ENCODE data around the gene P2RY2. TPM values are rescaled to one million over a fixed set of nuclear protein-coding genes. Genes with fewer than 3 reads are reported as not detected.
A peak's percentile ranks its signal among the peaks of the same experiment; 100 is the strongest.

The P2RY2 gene
- total and polyA plus RNA-seq, 9 of the 15 experiments (the other 6 are each of a cell fraction or from before 2014, with no cell fraction given) = not detected

DNA sequence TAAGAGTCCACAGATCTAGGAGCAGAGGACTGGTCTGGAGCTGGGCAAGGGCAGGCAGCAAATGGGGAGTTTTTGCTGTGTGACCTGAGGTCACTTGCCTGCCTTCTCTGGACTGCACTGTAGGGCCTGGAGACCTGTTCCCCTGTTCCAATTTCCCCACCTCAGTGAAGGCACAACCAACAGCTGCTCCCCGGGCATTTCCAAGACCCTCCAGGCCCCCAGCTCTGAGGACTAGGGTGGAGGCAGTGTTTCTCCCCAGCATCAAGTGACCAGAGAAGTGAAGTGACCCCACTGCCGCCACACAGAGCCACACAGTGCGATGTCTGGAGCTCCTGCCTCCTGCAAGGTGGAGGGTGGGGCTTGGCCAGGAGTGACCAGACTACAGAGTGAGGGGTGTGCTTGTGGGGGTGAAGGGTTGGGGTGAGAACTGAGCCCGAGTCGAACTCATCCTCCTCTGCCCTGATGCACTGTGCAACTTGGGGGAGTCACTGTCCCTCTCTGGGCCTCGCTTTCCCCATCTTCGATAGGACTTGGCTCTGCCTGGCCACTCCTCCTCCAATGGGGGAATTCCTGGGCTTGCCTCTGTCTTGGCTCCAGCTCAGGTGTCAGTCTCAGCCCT is 21.6 kb downstream of the P2RY2 start (continued):
- TF ChIP-seq RBM25 (IDR thresholded peaks at IDR 0.05; ENCODE audit: low read depth, low read length, severe bottlenecking) (peak; percentile 54), NRF1 (conservative IDR thresholded peaks at IDR 0.05 in 1 of 2, IDR thresholded peaks at IDR 0.05 in 1 of 2) (no peak), NFIC (IDR thresholded peaks at IDR 0.05) (no peak), ZFP36 (IDR thresholded peaks at IDR 0.05; ENCODE audit: low read depth, low read length, partially characterized antibody) (peak; percentile 63), ARHGAP35 (IDR thresholded peaks at IDR 0.05; ENCODE audit: partially characterized antibody) (no peak), SMARCA5 (IDR thresholded peaks at IDR 0.05) (peak; percentile 94), KLF1 (tag; IDR thresholded peaks at IDR 0.05) (no peak)
- TF ChIP-seq, protein P1, sequence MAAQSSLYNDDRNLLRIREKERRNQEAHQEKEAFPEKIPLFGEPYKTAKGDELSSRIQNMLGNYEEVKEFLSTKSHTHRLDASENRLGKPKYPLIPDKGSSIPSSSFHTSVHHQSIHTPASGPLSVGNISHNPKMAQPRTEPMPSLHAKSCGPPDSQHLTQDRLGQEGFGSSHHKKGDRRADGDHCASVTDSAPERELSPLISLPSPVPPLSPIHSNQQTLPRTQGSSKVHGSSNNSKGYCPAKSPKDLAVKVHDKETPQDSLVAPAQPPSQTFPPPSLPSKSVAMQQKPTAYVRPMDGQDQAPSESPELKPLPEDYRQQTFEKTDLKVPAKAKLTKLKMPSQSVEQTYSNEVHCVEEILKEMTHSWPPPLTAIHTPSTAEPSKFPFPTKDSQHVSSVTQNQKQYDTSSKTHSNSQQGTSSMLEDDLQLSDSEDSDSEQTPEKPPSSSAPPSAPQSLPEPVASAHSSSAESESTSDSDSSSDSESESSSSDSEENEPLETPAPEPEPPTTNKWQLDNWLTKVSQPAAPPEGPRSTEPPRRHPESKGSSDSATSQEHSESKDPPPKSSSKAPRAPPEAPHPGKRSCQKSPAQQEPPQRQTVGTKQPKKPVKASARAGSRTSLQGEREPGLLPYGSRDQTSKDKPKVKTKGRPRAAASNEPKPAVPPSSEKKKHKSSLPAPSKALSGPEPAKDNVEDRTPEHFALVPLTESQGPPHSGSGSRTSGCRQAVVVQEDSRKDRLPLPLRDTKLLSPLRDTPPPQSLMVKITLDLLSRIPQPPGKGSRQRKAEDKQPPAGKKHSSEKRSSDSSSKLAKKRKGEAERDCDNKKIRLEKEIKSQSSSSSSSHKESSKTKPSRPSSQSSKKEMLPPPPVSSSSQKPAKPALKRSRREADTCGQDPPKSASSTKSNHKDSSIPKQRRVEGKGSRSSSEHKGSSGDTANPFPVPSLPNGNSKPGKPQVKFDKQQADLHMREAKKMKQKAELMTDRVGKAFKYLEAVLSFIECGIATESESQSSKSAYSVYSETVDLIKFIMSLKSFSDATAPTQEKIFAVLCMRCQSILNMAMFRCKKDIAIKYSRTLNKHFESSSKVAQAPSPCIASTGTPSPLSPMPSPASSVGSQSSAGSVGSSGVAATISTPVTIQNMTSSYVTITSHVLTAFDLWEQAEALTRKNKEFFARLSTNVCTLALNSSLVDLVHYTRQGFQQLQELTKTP (IDR thresholded peaks at IDR 0.05; ENCODE audit: low read depth in 1 of 2, partially characterized antibody in 2 of 2) = peak in 1 of 2 experiments; percentile 72

Data from K562 (cell line).